GM10266 (cell line): ENCODE measurements around the gene FARP1.

Source experiments
- DNase-seq: peaks from one replicate; pipeline ENCODE4 v3.0.0; 2012; ENCODE audit errors: extremely low spot score
- CTCF ChIP-seq: IDR thresholded peaks from 2 replicates; pipeline ENCODE4 v1.5.1; 2012; ENCODE audit warnings: mild to moderate bottlenecking, low read depth; ENCODE audit not compliant: control insufficient read depth, insufficient read depth; ENCODE audit errors: missing control alignments

The FARP1 gene

GRCh38 chr13:98162935-98163334 is 20.0 kb downstream of the FARP1 start:
- no peak for DNase-seq
- TF ChIP-seq CTCF: no peak

- DNase-seq: no peak
- TF ChIP-seq CTCF: no peak
Measured at GRCh38 chr13:98169331-98169730, 26.4 kb downstream of the FARP1 start.

GRCh38 chr13:98171900-98172589 is 29.2 kb downstream of the FARP1 start:
- no peak for TF ChIP-seq CTCF
- DNase-seq: no peak

- DNase-seq: no peak
- no peak for TF ChIP-seq CTCF
Measured at GRCh38 chr13:98172590-98173422, 29.9 kb downstream of the FARP1 start.

GRCh38 chr13:98173431-98174152 is 30.7 kb downstream of the FARP1 start:
- no peak for TF ChIP-seq CTCF
- no peak for DNase-seq

GRCh38 chr13:98174307-98174706 is 31.4 kb downstream of the FARP1 start:
- TF ChIP-seq CTCF: no peak
- DNase-seq: no peak
